Fibroblast of peridontal ligament (primary cell): Measurements from ENCODE around the gene NES.
"Not testable (repeated sequence)": the region's sequence is repeated elsewhere in the genome, so short reads cannot be mapped to it uniquely, and the experiment has no call there.

Experiments
- DNase-seq: peaks from one replicate; pipeline ENCODE4 v3.0.0-alpha.2; 2010; ENCODE audit errors: extremely low read depth

The NES gene

GRCh38 chr1:156644146-156644545 is 33.1 kb downstream of the NES start:
- no peak for DNase-seq

- DNase-seq: no peak
These were observed 33.5 kb downstream of the NES start for GRCh38 chr1:156643778-156644092.

GRCh38 chr1:156643049-156643777 is 34.0 kb downstream of the NES start:
- no peak for DNase-seq

GRCh38 chr1:156642265-156643048 is 34.8 kb downstream of the NES start:
- DNase-seq: no peak

- DNase-seq: no peak
These were observed 35.4 kb downstream of the NES start, which contains the start of gene BCAN for GRCh38 chr1:156641761-156642264. BCAN (plus strand) TSS chr1:156642117; CDS start chr1:156646055, 3,938 bp downstream.

GRCh38 chr1:156640842-156641706 is 36.1 kb downstream of the NES start:
- DNase-seq: no peak

- no peak for DNase-seq
These were observed 37.6 kb downstream of the NES start for GRCh38 chr1:156639601-156640101.

GRCh38 chr1:156638189-156638985 is 38.8 kb downstream of the NES start:
- DNase-seq: no peak

GRCh38 chr1:156632355-156632754 is 44.9 kb downstream of the NES start:
- no peak for DNase-seq

- not testable (repeated sequence) for DNase-seq
These were observed 46.1 kb downstream of the NES start for GRCh38 chr1:156631152-156631551.

GRCh38 chr1:156629823-156630449 is 47.3 kb downstream of the NES start:
- no peak for DNase-seq

GRCh38 chr1:156627313-156627880 is 49.8 kb downstream of the NES start:
- peak; percentile 62 for DNase-seq

- DNase-seq: no peak
These were observed 51.1 kb downstream of the NES start for GRCh38 chr1:156626079-156626438.

GRCh38 chr1:156625436-156626078 is 51.6 kb downstream of the NES start:
- DNase-seq: peak; percentile 43

GRCh38 chr1:156624814-156625435 is 52.3 kb downstream of the NES start:
- no peak for DNase-seq

- DNase-seq: no peak
These were observed 53.0 kb downstream of the NES start for GRCh38 chr1:156623946-156624813.

- DNase-seq: no peak
These were observed 54.5 kb downstream of the NES start for GRCh38 chr1:156622581-156623297.

- no peak for DNase-seq
These were observed 57.6 kb downstream of the NES start for GRCh38 chr1:156619582-156619955.
